HepG2 (cell line): ENCODE data around the gene ABCB10. TPM values are rescaled to one million over a fixed set of nuclear protein-coding genes. Genes with fewer than 3 reads are reported as not detected.

ENCODE experiments used
- ATAC-seq: fragments of 200-7000 bp; cut with Tn5 transposase; 3 replicates; pipeline ENCODE4 v1.9.1; 2020; ENCODE audit warnings: mild to moderate bottlenecking, moderate library complexity
- BruUV-seq: library from RNA; stranded (reverse); fragments of 400-500 nt; replicated peaks from 2 replicates; lab custom pipeline; 2021; lab: Mats Ljungman, UMichigan
- CTCF ChIA-PET: fragments of 300-600 bp; formaldehyde crosslinking; extraction: SDS; loops from one replicate; lab custom pipeline; 2021; ENCODE audit warnings: low total read pairs, inconsistent platforms, low intra/inter-chr PET ratio; lab: Yijun Ruan, JAX
- POLR2A ChIA-PET: fragments of 350-600 bp; sonication (Branson Sonifier 250); formaldehyde crosslinking; loops from one replicate; lab custom pipeline; 2020; ENCODE audit warnings: antibody characterized with exemption, inconsistent platforms; lab: Yijun Ruan, JAX
- DNase-seq: peaks from one replicate; pipeline ENCODE4 v3.0.0-alpha.2; 2015; ENCODE audit warnings: low spot score
- FAIRE-seq: peaks from 3 replicates; lab custom pipeline; 2011; peaks lifted over from hg19 to GRCh38; lab: Jason Lieb, UNC
- H2AFZ ChIP-seq: one replicate; pipeline ENCODE4 v1.6.1; 2011; ENCODE audit warnings: low read length, inconsistent platforms
- H3K27ac ChIP-seq: fragments of 300-600 bp; 3 replicates; pipeline ENCODE4 v1.8.0; 2011; ENCODE audit warnings: mixed run types, mild to moderate bottlenecking, mixed read lengths, low read length, inconsistent platforms; ENCODE audit not compliant: insufficient read depth; ENCODE audit errors: extremely low read length
- H3K27me3 ChIP-seq, 2 experiments: fragments of 200-600 bp in 1 of 2; 2 replicates in 1 of 2; 3 replicates in 1 of 2; pipeline versions ENCODE4 v1.6.0 to v1.8.0; 2011; ENCODE audit warnings: low read length in 2 of 2, mild to moderate bottlenecking in 2 of 2, moderate library complexity in 2 of 2, inconsistent platforms in 1 of 2; ENCODE audit not compliant: insufficient read depth in 2 of 2, control insufficient read depth in 1 of 2
- H3K36me3 ChIP-seq, 2 experiments: fragments of 200-600 bp in 1 of 2; replicated peaks in 1 of 2; 2 replicates in 1 of 2; 3 replicates in 1 of 2; pipeline versions ENCODE4 v1.5.1 to v1.8.0; 2011; ENCODE audit warnings: low read length in 2 of 2, inconsistent platforms in 1 of 2; ENCODE audit not compliant: insufficient read depth in 2 of 2, control insufficient read depth in 1 of 2
- H3K4me1 ChIP-seq: 2 replicates; pipeline ENCODE4 v1.5.1; 2012; ENCODE audit warnings: low read length, inconsistent platforms; ENCODE audit not compliant: insufficient read depth
- H3K4me2 ChIP-seq: 2 replicates; pipeline ENCODE4 v1.6.0; 2011; ENCODE audit warnings: low read depth, low read length, inconsistent platforms
- H3K4me3 ChIP-seq, 3 experiments: fragments of 200-600 bp in 1 of 3; sonication (generic), shearing (Covaris generic) in 1 of 3; replicated peaks in 1 of 3; 2 replicates each; pipeline ENCODE4 v1.5.1; 2011 to 2016; ENCODE audit warnings: low read length in 3 of 3, inconsistent platforms in 2 of 3, low read depth in 2 of 3, mild to moderate bottlenecking in 2 of 3, control low read depth in 1 of 3, mixed read lengths in 1 of 3; ENCODE audit not compliant: insufficient read depth in 1 of 3
- H3K79me2 ChIP-seq: one replicate; pipeline ENCODE4 v1.6.1; 2011; ENCODE audit warnings: low read length, inconsistent platforms; ENCODE audit not compliant: insufficient read depth
- H3K9ac ChIP-seq: 2 replicates; pipeline ENCODE4 v1.6.0; 2011; ENCODE audit warnings: mild to moderate bottlenecking, low read depth, low read length, inconsistent platforms; ENCODE audit not compliant: insufficient read depth
- H3K9me3 ChIP-seq: 2 replicates; pipeline ENCODE4 v1.5.1; 2012; ENCODE audit warnings: mild to moderate bottlenecking, low read length
- H4K20me1 ChIP-seq: 2 replicates; pipeline ENCODE4 v1.6.0; 2011; ENCODE audit warnings: inconsistent platforms, mild to moderate bottlenecking, low read length, moderate library complexity; ENCODE audit not compliant: insufficient read depth
- AHR ChIP-seq: IDR thresholded peaks from 2 replicates; pipeline ENCODE4 v1.6.1; 2018; ENCODE audit warnings: missing genetic modification reagents, missing compliant biosample characterization
- HDAC1 ChIP-seq: sonication (generic); formaldehyde crosslinking; IDR thresholded peaks from 2 replicates; pipeline ENCODE4 v1.5.1; 2020; ENCODE audit warnings: mild to moderate bottlenecking, missing genetic modification reagents
- IRF2 ChIP-seq: IDR thresholded peaks from 2 replicates; pipeline ENCODE4 v1.6.1; 2018; ENCODE audit warnings: missing genetic modification reagents, missing compliant biosample characterization
- KLF16 ChIP-seq, 2 experiments: sonication (generic) in 1 of 2; formaldehyde crosslinking in 1 of 2; IDR thresholded peaks; 2 replicates each; pipeline versions ENCODE4 v1.6.1 to v1.8.0; 2016 to 2023; ENCODE audit warnings: missing genetic modification reagents in 2 of 2, missing compliant biosample characterization in 1 of 2
- NONO ChIP-seq, 2 experiments: fragments of 450-650 bp in 1 of 2; sonication (generic) in 1 of 2; formaldehyde crosslinking in 1 of 2; IDR thresholded peaks in 1 of 2; conservative IDR thresholded peaks in 1 of 2; 2 replicates each; pipeline versions ENCODE4 v1.6.1 to v1.8.0; 2017 to 2022; ENCODE audit warnings: mild to moderate bottlenecking in 1 of 2, missing genetic modification reagents in 1 of 2, moderate library complexity in 1 of 2
- SNAI1 ChIP-seq: sonication (generic); formaldehyde crosslinking; IDR thresholded peaks from 2 replicates; pipeline ENCODE4 v1.5.0; 2020; ENCODE audit warnings: mild to moderate bottlenecking, missing genetic modification reagents, borderline replicate concordance
- TCF7L2 ChIP-seq: IDR thresholded peaks from 2 replicates; pipeline ENCODE4 v1.6.1; 2011; ENCODE audit warnings: mild to moderate bottlenecking, low read depth, low read length, moderate library complexity
- XRCC5 ChIP-seq: fragments of 200-400 bp; formaldehyde crosslinking; optimal IDR thresholded peaks from 2 replicates; pipeline ENCODE3; 2017; ENCODE audit warnings: mild to moderate bottlenecking, low read length
- ZBTB21 ChIP-seq: sonication (generic); formaldehyde crosslinking; IDR thresholded peaks from 2 replicates; pipeline ENCODE4 v1.4.0; 2020; ENCODE audit warnings: missing genetic modification reagents
- ZNF598 ChIP-seq: sonication (generic); formaldehyde crosslinking; IDR thresholded peaks from 2 replicates; pipeline ENCODE4 v1.5.1; 2020; ENCODE audit warnings: mild to moderate bottlenecking, missing genetic modification reagents, borderline replicate concordance
- ZNF674 ChIP-seq: sonication (generic); formaldehyde crosslinking; IDR thresholded peaks from 2 replicates; pipeline ENCODE4 v1.5.0; 2020; ENCODE audit warnings: low read depth, mild to moderate bottlenecking, missing genetic modification reagents
- WGBS: methylation state at CpG from one replicate; pipeline ENCODE4 v1.1.6; 2017; ENCODE audit warnings: low lambda C conversion rate; 5-methylcytosine and 5-hydroxymethylcytosine counted together
- in situ Hi-C: cut with HindIII; loops from 2 replicates; pipeline ENCODE4 v1.10.0; 2017; ENCODE audit warnings: low pct_unique_long_range_greater_than_20kb; ENCODE audit not compliant: extremely low pct_ligation_motif_present
- intact Hi-C: fragments of 100-400 bp; cut with micrococcal nuclease; formaldehyde crosslinking; loops from one replicate; pipeline ENCODE4 v1.10.0; 2022; ENCODE audit not compliant: unreplicated experiment
- polyA plus RNA-seq, 8 experiments: library from polyadenylated mRNA; depleted of rRNA in 3 of 8; stranded (reverse) in 7 of 8; unstranded in 1 of 8; fragments of >200 nt; fragmentation: Illumina TruSeq in 4 of 8; extraction: Trizol in 4 of 8; gene quantifications; 2 replicates each; pipeline versions ENCODE4 v1.2.1 to v1.2.3, GENCODE V29; 2011 to 2016; ENCODE audit warnings: low read depth in 4 of 8, missing spikeins in 1 of 8, mixed read lengths in 1 of 8; ENCODE audit not compliant: insufficient read depth in 1 of 8
- total RNA-seq, 5 experiments: library from RNA; depleted of rRNA; stranded (reverse); fragments of >200 nt; fragmentation: Illumina TruSeq; extraction: Trizol; gene quantifications; 2 replicates each; pipeline ENCODE4 v1.2.3, GENCODE V29; 2016; ENCODE audit warnings: low read depth in 1 of 5
- TF ChIP-seq, protein P1 (sequence below): sonication (generic); formaldehyde crosslinking; IDR thresholded peaks from 2 replicates; pipeline ENCODE4 v1.8.0; 2023; ENCODE audit warnings: mild to moderate bottlenecking, missing genetic modification reagents
- TF ChIP-seq, protein P2 (sequence below): sonication (generic); formaldehyde crosslinking; IDR thresholded peaks from 2 replicates; pipeline ENCODE4 v1.9.0; 2021; ENCODE audit warnings: missing genetic modification reagents, borderline replicate concordance

Gene ABCB10
- total and polyA plus RNA-seq, 2 of the 13 experiments (the other 11 are each of a cell fraction or from before 2014, with no cell fraction given), result 11.2 to 28.9 TPM

DNA sequence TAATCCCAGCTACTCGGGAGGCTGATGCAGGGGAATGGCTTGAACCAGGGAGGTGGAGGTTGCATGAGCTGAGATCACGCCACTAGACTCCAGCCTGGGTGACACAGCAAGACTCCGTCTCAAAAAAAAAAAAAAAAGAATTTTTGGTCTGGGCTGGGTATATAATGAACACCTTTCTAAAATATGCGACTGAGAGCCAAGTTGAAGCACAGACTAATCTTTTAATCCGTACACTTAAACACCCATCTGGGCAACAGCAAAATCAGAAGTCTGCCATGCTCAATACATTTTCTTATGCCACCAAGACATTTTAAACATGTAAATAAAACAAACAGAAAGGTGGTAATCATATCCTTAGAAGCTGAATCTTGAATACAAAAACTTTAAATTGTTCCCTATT, 31.6 kb upstream of the ABCB10 start:
- CTCF ChIA-PET, result no interaction called here
- FAIRE-seq, result no peak

More for the DNA sequence above, 31.6 kb upstream of the ABCB10 start:
- Histone ChIP-seq H3K36me3 (peaks cover 3 to 14% of the 10 kb centered on the region in 2 experiments; a peak in 4 of 5 replicates), H3K9me3 (no peaks in the 10 kb centered on the region), H3K4me3 (no peak overlapping the region), H3K4me1 (no peaks in the 10 kb centered on the region), H3K27me3 (no peaks in the 10 kb centered on the region; a peak in 1 of 5 replicates), H3K27ac (no peak overlapping the region), H3K9ac (no peak overlapping the region), H2AFZ (no peak overlapping the region), H4K20me1 (no peaks in the 10 kb centered on the region), H3K79me2 (no peaks in the 10 kb centered on the region), H3K4me2 (no peak overlapping the region)
- no peak for TF ChIP-seq SNAI1 (CRISPR knock-in tag)
- TF ChIP-seq XRCC5, result no peak
- no peak for TF ChIP-seq ZBTB21 (CRISPR knock-in tag)
- no peak for TF ChIP-seq ZNF674 (CRISPR knock-in tag)
- TF ChIP-seq, protein P1, sequence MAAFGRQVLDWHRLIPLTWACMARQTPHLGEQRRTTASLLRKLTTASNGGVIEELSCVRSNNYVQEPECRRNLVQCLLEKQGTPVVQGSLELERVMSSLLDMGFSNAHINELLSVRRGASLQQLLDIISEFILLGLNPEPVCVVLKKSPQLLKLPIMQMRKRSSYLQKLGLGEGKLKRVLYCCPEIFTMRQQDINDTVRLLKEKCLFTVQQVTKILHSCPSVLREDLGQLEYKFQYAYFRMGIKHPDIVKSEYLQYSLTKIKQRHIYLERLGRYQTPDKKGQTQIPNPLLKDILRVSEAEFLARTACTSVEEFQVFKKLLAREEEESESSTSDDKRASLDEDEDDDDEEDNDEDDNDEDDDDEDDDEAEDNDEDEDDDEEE (CRISPR knock-in tag), result no peak
- TF ChIP-seq IRF2 (CRISPR knock-in tag), result no peak
- no peak for TF ChIP-seq ZNF598 (CRISPR knock-in tag)
- no peak for TF ChIP-seq KLF16 (CRISPR knock-in tag; IDR thresholded peaks at IDR 0.05)
- no peak for TF ChIP-seq NONO (IDR thresholded peaks at IDR 0.05)
- no peak for TF ChIP-seq NONO (CRISPR knock-in tag; conservative IDR thresholded peaks at IDR 0.05)
- TF ChIP-seq HDAC1, result no peak
- TF ChIP-seq, protein P2, sequence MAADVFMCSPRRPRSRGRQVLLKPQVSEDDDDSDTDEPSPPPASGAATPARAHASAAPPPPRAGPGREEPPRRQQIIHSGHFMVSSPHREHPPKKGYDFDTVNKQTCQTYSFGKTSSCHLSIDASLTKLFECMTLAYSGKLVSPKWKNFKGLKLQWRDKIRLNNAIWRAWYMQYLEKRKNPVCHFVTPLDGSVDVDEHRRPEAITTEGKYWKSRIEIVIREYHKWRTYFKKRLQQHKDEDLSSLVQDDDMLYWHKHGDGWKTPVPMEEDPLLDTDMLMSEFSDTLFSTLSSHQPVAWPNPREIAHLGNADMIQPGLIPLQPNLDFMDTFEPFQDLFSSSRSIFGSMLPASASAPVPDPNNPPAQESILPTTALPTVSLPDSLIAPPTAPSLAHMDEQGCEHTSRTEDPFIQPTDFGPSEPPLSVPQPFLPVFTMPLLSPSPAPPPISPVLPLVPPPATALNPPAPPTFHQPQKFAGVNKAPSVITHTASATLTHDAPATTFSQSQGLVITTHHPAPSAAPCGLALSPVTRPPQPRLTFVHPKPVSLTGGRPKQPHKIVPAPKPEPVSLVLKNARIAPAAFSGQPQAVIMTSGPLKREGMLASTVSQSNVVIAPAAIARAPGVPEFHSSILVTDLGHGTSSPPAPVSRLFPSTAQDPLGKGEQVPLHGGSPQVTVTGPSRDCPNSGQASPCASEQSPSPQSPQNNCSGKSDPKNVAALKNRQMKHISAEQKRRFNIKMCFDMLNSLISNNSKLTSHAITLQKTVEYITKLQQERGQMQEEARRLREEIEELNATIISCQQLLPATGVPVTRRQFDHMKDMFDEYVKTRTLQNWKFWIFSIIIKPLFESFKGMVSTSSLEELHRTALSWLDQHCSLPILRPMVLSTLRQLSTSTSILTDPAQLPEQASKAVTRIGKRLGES (CRISPR knock-in tag), result no peak
- no peak for TF ChIP-seq AHR (CRISPR knock-in tag)
- TF ChIP-seq TCF7L2, result no peak
- no TSS peak for BruUV-seq
- POLR2A ChIA-PET, result no interaction called here
- intact Hi-C loops, result no loop called here
- WGBS, result 89% methylated on average over 5 of the region's 5 CpGs
- in situ Hi-C loops, result no loop called here
- no peak for ATAC-seq
- DNase-seq, result no peak
